Mononuclear cell (primary cell): ENCODE measurements around the gene CFAP99. TPM values are rescaled to one million over a fixed set of nuclear protein-coding genes. Genes with fewer than 3 reads are reported as not detected.

Experiments
- H3K27me3 ChIP-seq: 2 replicates; pipeline ENCODE4 v1.6.0; 2011; ENCODE audit warnings: low read length, control low read depth; ENCODE audit not compliant: insufficient read depth
- H3K4me1 ChIP-seq: 2 replicates; pipeline ENCODE4 v1.5.1; 2011; ENCODE audit warnings: mild to moderate bottlenecking, low read length, control low read depth; ENCODE audit not compliant: insufficient read depth
- H3K4me3 ChIP-seq: 2 replicates; pipeline ENCODE4 v1.5.1; 2011; ENCODE audit warnings: mild to moderate bottlenecking, low read length, moderate library complexity
- H3K9me3 ChIP-seq: 2 replicates; pipeline ENCODE4 v1.5.1; 2011; ENCODE audit warnings: low read depth, mild to moderate bottlenecking, control low read depth, low read length
- total RNA-seq: library from RNA; depleted of rRNA; stranded (reverse); fragments of >200 nt; gene quantifications from one replicate; pipeline ENCODE4 v1.2.3, GENCODE V29; 2012

The CFAP99 gene
- total RNA-seq, 1 donor: 0.10 TPM

- H3K4me1 ChIP-seq: peaks cover 61% of the 10 kb centered on the region
- no peaks in the 10 kb centered on the region for H3K9me3 ChIP-seq
- peak overlapping the region; percentile 17 for H3K4me3 ChIP-seq
- peaks cover 28% of the 10 kb centered on the region for H3K27me3 ChIP-seq
These were observed 4.7 kb upstream of the CFAP99 start for GRCh38 chr4:2413821-2414610.

GRCh38 chr4:2415213-2415612 lies 3.5 kb upstream of the CFAP99 start:
- Histone ChIP-seq H3K9me3 (no peaks in the 10 kb centered on the region), H3K4me3 (no peak overlapping the region), H3K4me1 (peaks cover 72% of the 10 kb centered on the region), H3K27me3 (peaks cover 36% of the 10 kb centered on the region)

- Histone ChIP-seq H3K4me3 (no peak overlapping the region), H3K27me3 (peaks cover 44% of the 10 kb centered on the region), H3K4me1 (peaks cover 72% of the 10 kb centered on the region), H3K9me3 (no peaks in the 10 kb centered on the region)
These were observed 2.7 kb upstream of the CFAP99 start for GRCh38 chr4:2415881-2416563.

- Histone ChIP-seq H3K4me3 (peak overlapping the region; percentile 48), H3K9me3 (no peaks in the 10 kb centered on the region), H3K27me3 (peaks cover 46% of the 10 kb centered on the region), H3K4me1 (peaks cover 67% of the 10 kb centered on the region)
These were observed 2.1 kb upstream of the CFAP99 start for GRCh38 chr4:2416564-2417225.

GRCh38 chr4:2417226-2417764 lies 1.5 kb upstream of the CFAP99 start:
- no peaks in the 10 kb centered on the region for H3K9me3 ChIP-seq
- H3K4me1 ChIP-seq: peaks cover 61% of the 10 kb centered on the region
- H3K27me3 ChIP-seq: peaks cover 46% of the 10 kb centered on the region
- peak overlapping the region; percentile 48 for H3K4me3 ChIP-seq

- Histone ChIP-seq H3K9me3 (no peaks in the 10 kb centered on the region), H3K4me1 (peaks cover 54% of the 10 kb centered on the region), H3K4me3 (peak within 1 kb of the TSS; percentile 48), H3K27me3 (peaks cover 46% of the 10 kb centered on the region)
These were observed 748 bp upstream of the CFAP99 start, which contains the start of gene ZFYVE28 for GRCh38 chr4:2417765-2418649. ZFYVE28 (minus strand) TSS chr4:2418645; CDS start chr4:2418323, 322 bp downstream.

- peaks cover 42% of the 10 kb centered on the region for H3K27me3 ChIP-seq
- no peaks in the 10 kb centered on the region for H3K9me3 ChIP-seq
- H3K4me3 ChIP-seq: no peak overlapping the region
- H3K4me1 ChIP-seq: peaks cover 36% of the 10 kb centered on the region
These were observed 1.1 kb downstream of the CFAP99 start for GRCh38 chr4:2419814-2420213.

GRCh38 chr4:2421928-2422327 lies 3.2 kb downstream of the CFAP99 start:
- peaks cover 22% of the 10 kb centered on the region for H3K4me1 ChIP-seq
- H3K27me3 ChIP-seq: peaks cover 26% of the 10 kb centered on the region
- H3K9me3 ChIP-seq: no peaks in the 10 kb centered on the region
- no peak overlapping the region for H3K4me3 ChIP-seq

- Histone ChIP-seq H3K4me3 (no peak overlapping the region), H3K27me3 (peaks cover 18% of the 10 kb centered on the region), H3K4me1 (peaks cover 13% of the 10 kb centered on the region), H3K9me3 (no peaks in the 10 kb centered on the region)
These were observed 4.3 kb downstream of the CFAP99 start for GRCh38 chr4:2423066-2423465.

- H3K27me3 ChIP-seq: peaks cover 18% of the 10 kb centered on the region
- H3K9me3 ChIP-seq: no peaks in the 10 kb centered on the region
- H3K4me3 ChIP-seq: no peak overlapping the region
- peaks cover 13% of the 10 kb centered on the region for H3K4me1 ChIP-seq
These were observed 4.9 kb downstream of the CFAP99 start for GRCh38 chr4:2423695-2424094.

- peaks cover 15% of the 10 kb centered on the region for H3K27me3 ChIP-seq
- H3K4me3 ChIP-seq: no peak overlapping the region
- H3K4me1 ChIP-seq: peaks cover 5% of the 10 kb centered on the region
- no peaks in the 10 kb centered on the region for H3K9me3 ChIP-seq
These were observed 5.8 kb downstream of the CFAP99 start for GRCh38 chr4:2424581-2424980.

GRCh38 chr4:2425386-2426068 lies 6.8 kb downstream of the CFAP99 start:
- Histone ChIP-seq H3K4me3 (no peak overlapping the region), H3K4me1 (no peaks in the 10 kb centered on the region), H3K27me3 (peaks cover 7% of the 10 kb centered on the region), H3K9me3 (no peaks in the 10 kb centered on the region)

GRCh38 chr4:2426069-2426397 lies 7.3 kb downstream of the CFAP99 start:
- Histone ChIP-seq H3K9me3 (no peaks in the 10 kb centered on the region), H3K4me1 (no peaks in the 10 kb centered on the region), H3K4me3 (no peak overlapping the region), H3K27me3 (peaks cover 2% of the 10 kb centered on the region)

- Histone ChIP-seq H3K27me3 (no peaks in the 10 kb centered on the region), H3K4me1 (no peaks in the 10 kb centered on the region), H3K9me3 (no peaks in the 10 kb centered on the region), H3K4me3 (no peak overlapping the region)
These were observed 8.0 kb downstream of the CFAP99 start for GRCh38 chr4:2426711-2427275.
